Hepatocyte (in vitro differentiated cells): ENCODE data around the gene GPC5. TPM values are rescaled to one million over a fixed set of nuclear protein-coding genes. Genes with fewer than 3 reads are reported as not detected.

Experiments used
- DNase-seq: peaks from one replicate; pipeline ENCODE4 v3.0.0-alpha.2; 2016; ENCODE audit warnings: low spot score
- H2AFZ ChIP-seq: fragments of 200-600 bp; sonication (generic); 2 replicates; pipeline ENCODE4 v1.6.0; 2016; ENCODE audit warnings: antibody characterized with exemption, mild to moderate bottlenecking
- H3K27ac ChIP-seq: fragments of 200-600 bp; sonication (generic); 2 replicates; pipeline ENCODE4 v1.5.1; 2016; ENCODE audit warnings: mild to moderate bottlenecking
- H3K27me3 ChIP-seq: fragments of 200-600 bp; sonication (generic); 2 replicates; pipeline ENCODE4 v1.6.1; 2016
- H3K36me3 ChIP-seq: fragments of 200-600 bp; sonication (generic); replicated peaks from 2 replicates; pipeline ENCODE4 v1.5.1; 2016; ENCODE audit warnings: low read depth; ENCODE audit not compliant: insufficient read depth
- H3K4me1 ChIP-seq: fragments of 200-600 bp; sonication (generic); 2 replicates; pipeline ENCODE4 v1.5.1; 2016; ENCODE audit warnings: mild to moderate bottlenecking, moderate library complexity; ENCODE audit not compliant: insufficient read depth
- H3K4me2 ChIP-seq: fragments of 200-600 bp; sonication (generic); 2 replicates; pipeline ENCODE4 v1.6.0; 2016
- H3K4me3 ChIP-seq: fragments of 200-600 bp; sonication (generic); 2 replicates; pipeline ENCODE4 v1.5.1; 2016; ENCODE audit warnings: mild to moderate bottlenecking
- H3K79me2 ChIP-seq: fragments of 200-600 bp; sonication (generic); 2 replicates; pipeline ENCODE4 v1.6.0; 2017; ENCODE audit warnings: mild to moderate bottlenecking
- H3K9me2 ChIP-seq: fragments of 200-600 bp; sonication (generic); replicated peaks from 2 replicates; pipeline ENCODE4 v1.6.0; 2017; ENCODE audit warnings: mild to moderate bottlenecking; ENCODE audit not compliant: insufficient read depth
- H3K9me3 ChIP-seq: fragments of 200-600 bp; sonication (generic); 2 replicates; pipeline ENCODE4 v1.5.1; 2016; ENCODE audit warnings: low read depth, mild to moderate bottlenecking
- H4K20me1 ChIP-seq: fragments of 200-600 bp; sonication (generic); 2 replicates; pipeline ENCODE4 v1.6.0; 2016; ENCODE audit warnings: mild to moderate bottlenecking; ENCODE audit not compliant: insufficient read depth, poor library complexity, severe bottlenecking
- CTCF ChIP-seq: fragments of 200-600 bp; sonication (generic); IDR thresholded peaks from 2 replicates; pipeline ENCODE4 v1.5.1; 2016; ENCODE audit warnings: antibody characterized with exemption, mild to moderate bottlenecking; ENCODE audit not compliant: poor library complexity
- EZH2 ChIP-seq: fragments of 200-600 bp; sonication (generic); IDR thresholded peaks from 2 replicates; pipeline ENCODE4 v1.6.1; 2016; ENCODE audit warnings: antibody characterized with exemption, mild to moderate bottlenecking, borderline replicate concordance
- EZH2phosphoT487 ChIP-seq: fragments of 200-600 bp; sonication (generic); IDR thresholded peaks from one replicate; pipeline ENCODE4 v1.6.1; 2018; ENCODE audit warnings: antibody characterized with exemption, mild to moderate bottlenecking, low read depth, moderate library complexity; ENCODE audit not compliant: unreplicated experiment, severe bottlenecking
- WGBS: methylation state at CpG from one replicate; pipeline ENCODE4 v1.1.6; 2016; ENCODE audit warnings: low lambda C conversion rate; ENCODE audit errors: missing lambda C conversion rate; 5-methylcytosine and 5-hydroxymethylcytosine counted together
- polyA plus RNA-seq: library from polyadenylated mRNA; unstranded; fragments of >200 nt; fragmentation: Nextera tagmentation; extraction: Ambion mirVana; gene quantifications from 2 replicates; pipeline ENCODE4 v1.2.1, GENCODE V29; 2016
- total RNA-seq: library from RNA; depleted of rRNA; stranded (reverse); fragments of >200 nt; gene quantifications from 2 replicates; pipeline ENCODE4 v1.2.3, GENCODE V29; 2014

Gene GPC5
- total and polyA plus RNA-seq, 2 experiments from 2014 or later, result 3.9 to 5.4 TPM

- Histone ChIP-seq H3K27ac (no peak overlapping the region), H3K36me3 (no peaks in the 10 kb centered on the region), H3K79me2 (no peaks in the 10 kb centered on the region), H3K4me2 (no peak overlapping the region), H4K20me1 (no peaks in the 10 kb centered on the region), H3K27me3 (no peaks in the 10 kb centered on the region), H2AFZ (no peak overlapping the region), H3K4me1 (no peaks in the 10 kb centered on the region), H3K9me3 (no peaks in the 10 kb centered on the region), H3K4me3 (no peak overlapping the region), H3K9me2 (no peaks in the 10 kb centered on the region)
- no peak for DNase-seq
- 86% methylated on average over 4 of the region's 4 CpGs for WGBS
- TF ChIP-seq EZH2 (no peak), EZH2phosphoT487 (no peak), CTCF (no peak)
These were observed 166.0 kb downstream of the GPC5 start for GRCh38 chr13:91564396-91564795.

- no peaks in the 10 kb centered on the region for H4K20me1 ChIP-seq
- H3K9me3 ChIP-seq, result no peaks in the 10 kb centered on the region
- no peaks in the 10 kb centered on the region for H3K4me1 ChIP-seq
- no peak overlapping the region for H3K4me3 ChIP-seq
- H2AFZ ChIP-seq, result no peak overlapping the region
- no peaks in the 10 kb centered on the region for H3K9me2 ChIP-seq
- no peak overlapping the region for H3K27ac ChIP-seq
- H3K79me2 ChIP-seq, result no peaks in the 10 kb centered on the region
- WGBS, result 86% methylated on average over 5 of the region's 5 CpGs
- DNase-seq, result no peak
- no peak for TF ChIP-seq EZH2
- TF ChIP-seq EZH2phosphoT487, result no peak
- no peak for TF ChIP-seq CTCF
- H3K27me3 ChIP-seq, result no peaks in the 10 kb centered on the region
- H3K4me2 ChIP-seq, result no peak overlapping the region
- H3K36me3 ChIP-seq, result no peaks in the 10 kb centered on the region
These were observed 166.9 kb downstream of the GPC5 start for GRCh38 chr13:91565296-91565695.

GRCh38 chr13:91567485-91568207 is 169.2 kb downstream of the GPC5 start:
- 78% methylated on average over 5 of the region's 5 CpGs for WGBS
- Histone ChIP-seq H3K36me3 (no peaks in the 10 kb centered on the region), H3K4me3 (no peak overlapping the region), H4K20me1 (no peaks in the 10 kb centered on the region), H3K79me2 (no peaks in the 10 kb centered on the region), H3K4me1 (no peaks in the 10 kb centered on the region), H3K27ac (no peak overlapping the region), H2AFZ (no peak overlapping the region), H3K27me3 (no peaks in the 10 kb centered on the region), H3K9me3 (no peaks in the 10 kb centered on the region), H3K9me2 (no peaks in the 10 kb centered on the region), H3K4me2 (no peak overlapping the region)
- DNase-seq, result no peak
- TF ChIP-seq CTCF (no peak), EZH2 (no peak), EZH2phosphoT487 (no peak)
